Heart left ventricle (tissue), 16 donors: Measurements from ENCODE around the gene CDC42EP5. TPM values are rescaled to one million over a fixed set of nuclear protein-coding genes. Genes with fewer than 3 reads are reported as not detected.

ENCODE experiments used
- ATAC-seq, 4 donors: fragments of 200-7000 bp; cut with Tn5 transposase; one replicate each; pipeline ENCODE4 v1.9.1; 2020 to 2022; ENCODE audit warnings: moderate library complexity in 4 of 4, mild to moderate bottlenecking in 3 of 4, moderate number of reproducible peaks in 1 of 4
- DNase-seq, 5 donors: peaks; one replicate each; pipeline ENCODE4 v3.0.0-alpha.2; 2020
- H3K27ac ChIP-seq, 12 donors: fragments of 200-600 bp; sonication (generic) in 4 of 12; one replicate each; pipeline versions ENCODE4 v1.5.0 to v1.8.0; 2016 to 2022; ENCODE audit warnings: mild to moderate bottlenecking in 2 of 12
- H3K27me3 ChIP-seq, 9 donors: fragments of 200-600 bp; sonication (generic) in 2 of 9; one replicate each; pipeline versions ENCODE4 v1.5.1 to v1.8.0; 2016 to 2022; ENCODE audit warnings: mild to moderate bottlenecking in 3 of 9
- H3K36me3 ChIP-seq, 9 donors: fragments of 200-600 bp; sonication (generic) in 2 of 9; one replicate each; pipeline versions ENCODE4 v1.5.0 to v1.8.0; 2018 to 2022; ENCODE audit warnings: mild to moderate bottlenecking in 2 of 9
- H3K4me1 ChIP-seq, 12 donors: fragments of 200-600 bp; sonication (generic) in 4 of 12; one replicate each; pipeline versions ENCODE4 v1.5.0 to v1.8.0; 2016 to 2022; ENCODE audit warnings: mild to moderate bottlenecking in 3 of 12
- H3K4me3 ChIP-seq, 12 donors: fragments of 200-600 bp; sonication (generic) in 4 of 12; one replicate each; pipeline versions ENCODE4 v1.5.0 to v1.8.0; 2017 to 2022; ENCODE audit warnings: mild to moderate bottlenecking in 9 of 12, moderate library complexity in 4 of 12
- H3K9me3 ChIP-seq, 12 donors: fragments of 200-600 bp; sonication (generic) in 4 of 12; one replicate each; pipeline versions ENCODE4 v1.5.0 to v1.8.0; 2016 to 2022; ENCODE audit warnings: mild to moderate bottlenecking in 1 of 12
- CTCF ChIP-seq, 12 donors: fragments of 200-600 bp; sonication (generic) in 4 of 12; IDR thresholded peaks; one replicate each; pipeline versions ENCODE4 v1.5.0 to v1.8.0; 2018 to 2022; ENCODE audit warnings: antibody characterized with exemption in 12 of 12, mild to moderate bottlenecking in 5 of 12
- POLR2A ChIP-seq, 2 donors: fragments of 450-650 bp; IDR thresholded peaks; one replicate each; pipeline ENCODE4 v1.6.1; 2017; ENCODE audit warnings: antibody characterized with exemption in 2 of 2, mild to moderate bottlenecking in 2 of 2, moderate library complexity in 2 of 2
- WGBS, 4 donors: extraction: QIAGEN DNeasy Blood & Tissue Kit in 2 of 4; methylation state at CpG; one replicate each; pipeline versions ENCODE4 v1.1.5 to v1.1.7; 2013 to 2018; 5-methylcytosine and 5-hydroxymethylcytosine counted together
- intact Hi-C, 10 donors: fragments of 100-400 bp; cut with DNase I; formaldehyde crosslinking; loops; one replicate each; pipeline versions ENCODE4 v1.11.1 to v1.14.2; 2022
- polyA plus RNA-seq, 2 donors: library from polyadenylated mRNA; stranded (reverse); fragments of 200-250 nt; gene quantifications; one replicate each; pipeline ENCODE4 v1.2.3, GENCODE V29; 2013
- total RNA-seq, 9 donors: library from RNA; depleted of rRNA in 2 of 9; stranded (reverse); fragments of >200 nt in 2 of 9; fragmentation: NEBNext Ultra II Directional in 3 of 9; extraction: Animal tissue kit (Norgen Biotek cat#: 25700) in 3 of 9; gene quantifications; one replicate each; pipeline versions ENCODE4 v1.1.0 to v1.2.4, GENCODE V29; 2016 to 2023
- donor health status: ischemic (EF 13 %, LVEDD 7.1; RV severe dilation, severe dysfunction).
- donor health status: healthy with polysubstance abuse.
- donor health status: DM: no; HTN: yes; CAD: no.
- donor health status: DM: no; HTN: no; CAD: no.
- donor health status: ischemic (EF 25% LVEDD 6.9; RV normal size, moderate dysfunction).
- donor health status: ischemic (EF 25% LVEDD 5.7; RV mildly dilated, moderate dysfunction).
- donor health status: healthy.
- donor health status: DM: yes; HTN: yes; CAD: no.
- donor health status: ischemic (EF 35%, LVEDD 5.7; RV mildly dilated, moderate dysfunction).
- donor health status: nonischemic (EF 11% LVEDD 7.7; RV severe dilation, severe dysfunction).
- donor health status: DM: yes; HTN: yes; CAD: no.
- donor health status: PGD.
- donor health status: ischemic (EF 29% LVEDD 5.4; RV normal size, mild dysfunction).
- donor health status: nonischemic (EF 23%, LVEDD 6.1; RV moderate dilation, normal function).

Gene CDC42EP5
- total and polyA plus RNA-seq, 11 donors = 5.6 to 16.3 (median 9.7) TPM

- intact Hi-C loops = loop anchor here in 3 of 10 donors (5.0 to 10.0 kb wide), 2 partner anchors 185 to 188 kb away; no protein-coding TSS in a partner anchor
- Histone ChIP-seq H3K36me3 (no peaks in the 10 kb centered on the region), H3K9me3 (no peaks in the 10 kb centered on the region), H3K4me3 (no peak overlapping the region), H3K27ac (no peak overlapping the region), H3K27me3 (peaks cover 0 to 73% (median 9%) of the 10 kb centered on the region in 9 donors), H3K4me1 (no peaks in the 10 kb centered on the region)
- DNase-seq (no peak), ATAC-seq (no peak)
- 61 to 68% (median 65%) methylated on average over 7 of the region's 7 CpGs for WGBS, 4 donors
- no peak for TF ChIP-seq CTCF (IDR thresholded peaks at IDR 0.05)
- no peak for TF ChIP-seq POLR2A (IDR thresholded peaks at IDR 0.05)
Observed at GRCh38 chr19:54489341-54489740, 16.2 kb upstream of the CDC42EP5 start.

- Histone ChIP-seq H3K4me3 (no peak overlapping the region), H3K4me1 (peaks cover 0 to 7% (median 0%) of the 10 kb centered on the region in 12 donors), H3K36me3 (no peaks in the 10 kb centered on the region), H3K27me3 (peaks cover 0 to 70% (median 10%) of the 10 kb centered on the region in 9 donors), H3K9me3 (no peaks in the 10 kb centered on the region), H3K27ac (no peak overlapping the region)
- intact Hi-C loops = loop anchor here in 3 of 10 donors (5.0 to 10.0 kb wide), 2 partner anchors 189 to 191 kb away; no protein-coding TSS in a partner anchor
- TF ChIP-seq POLR2A (IDR thresholded peaks at IDR 0.05) = no peak
- TF ChIP-seq CTCF (IDR thresholded peaks at IDR 0.05) = no peak
- 66 to 77% (median 71%) methylated on average over 5 of the region's 5 CpGs for WGBS, 4 donors
- DNase-seq (no peak), ATAC-seq (no peak)
Observed at GRCh38 chr19:54485851-54486250, 12.8 kb upstream of the CDC42EP5 start.

GRCh38 chr19:54484451-54484850, 11.4 kb upstream of the CDC42EP5 start:
- peaks cover 0 to 56% (median 10%) of the 10 kb centered on the region in 9 donors for H3K27me3 ChIP-seq
- H3K4me1 ChIP-seq = peaks cover 0 to 17% (median 0%) of the 10 kb centered on the region in 12 donors
- TF ChIP-seq CTCF (IDR thresholded peaks at IDR 0.05) (no peak), POLR2A (IDR thresholded peaks at IDR 0.05) (no peak)
- H3K36me3 ChIP-seq = no peaks in the 10 kb centered on the region
- DNase-seq (no peak), ATAC-seq (no peak)
- intact Hi-C loops = loop anchor here in 5 of 10 donors (5.0 to 10.0 kb wide), 3 partner anchors 188 to 193 kb away; no protein-coding TSS in a partner anchor
- WGBS, 4 donors = 75 to 83% (median 78%) methylated on average over 10 of the region's 10 CpGs
- no peak overlapping the region for H3K27ac ChIP-seq
- H3K9me3 ChIP-seq = no peaks in the 10 kb centered on the region
- H3K4me3 ChIP-seq = no peak overlapping the region

GRCh38 chr19:54482889-54483288, 9.8 kb upstream of the CDC42EP5 start:
- DNase-seq (no peak), ATAC-seq (no peak)
- no peak for TF ChIP-seq POLR2A (IDR thresholded peaks at IDR 0.05)
- no peak for TF ChIP-seq CTCF (IDR thresholded peaks at IDR 0.05)
- Histone ChIP-seq H3K4me1 (peaks cover 0 to 17% (median 0%) of the 10 kb centered on the region in 12 donors), H3K36me3 (no peaks in the 10 kb centered on the region), H3K4me3 (no peak overlapping the region), H3K9me3 (no peaks in the 10 kb centered on the region), H3K27me3 (peaks cover 0 to 52% (median 10%) of the 10 kb centered on the region in 9 donors), H3K27ac (no peak overlapping the region)
- intact Hi-C loops = loop anchor here in 5 of 10 donors (5.0 to 10.0 kb wide), 3 partner anchors 189 to 194 kb away; no protein-coding TSS in a partner anchor
- 68 to 86% (median 73%) methylated on average over 3 of the region's 3 CpGs for WGBS, 4 donors
